HepG2 (cell line): ENCODE data around the gene GPRIN2.
"Not testable (repeated sequence)": the region's sequence is repeated elsewhere in the genome, so short reads cannot be mapped to it uniquely, and the experiment has no call there.

ENCODE experiments used
- ATF6 ChIP-seq: sonication (generic); formaldehyde crosslinking; conservative IDR thresholded peaks from 2 replicates; pipeline ENCODE4 v1.4.0; 2020; ENCODE audit warnings: missing genetic modification reagents
- CEBPG ChIP-seq: IDR thresholded peaks from 2 replicates; pipeline ENCODE4 v1.6.1; 2016
- FOSL2 ChIP-seq: sonication (generic); formaldehyde crosslinking; IDR thresholded peaks from 2 replicates; pipeline ENCODE4 v1.4.0; 2020; ENCODE audit warnings: missing genetic modification reagents
- FOXM1 ChIP-seq: sonication (generic); formaldehyde crosslinking; IDR thresholded peaks from 2 replicates; pipeline ENCODE4 v1.5.0; 2020; ENCODE audit warnings: missing genetic modification reagents
- RBFOX2 ChIP-seq: fragments of 200-400 bp; formaldehyde crosslinking; IDR thresholded peaks from 2 replicates; pipeline ENCODE4 v1.6.1; 2017; ENCODE audit warnings: low read depth, mild to moderate bottlenecking, low read length
- ZBTB40 ChIP-seq, 2 experiments: fragments of 450-650 bp in 1 of 2; sonication (generic) in 1 of 2; formaldehyde crosslinking in 1 of 2; IDR thresholded peaks; 2 replicates each; pipeline versions ENCODE4 v1.6.1 to v1.8.0; 2016 to 2022; ENCODE audit warnings: antibody characterized with exemption in 1 of 2, mild to moderate bottlenecking in 1 of 2, missing genetic modification reagents in 1 of 2
- ZNF121 ChIP-seq: sonication (generic); formaldehyde crosslinking; IDR thresholded peaks from 2 replicates; pipeline ENCODE4 v1.5.0; 2020; ENCODE audit warnings: mild to moderate bottlenecking, missing genetic modification reagents
- ZNF274 ChIP-seq: sonication (generic); formaldehyde crosslinking; IDR thresholded peaks from 2 replicates; pipeline ENCODE4 v1.5.1; 2020; ENCODE audit warnings: mild to moderate bottlenecking, missing genetic modification reagents

DNA sequence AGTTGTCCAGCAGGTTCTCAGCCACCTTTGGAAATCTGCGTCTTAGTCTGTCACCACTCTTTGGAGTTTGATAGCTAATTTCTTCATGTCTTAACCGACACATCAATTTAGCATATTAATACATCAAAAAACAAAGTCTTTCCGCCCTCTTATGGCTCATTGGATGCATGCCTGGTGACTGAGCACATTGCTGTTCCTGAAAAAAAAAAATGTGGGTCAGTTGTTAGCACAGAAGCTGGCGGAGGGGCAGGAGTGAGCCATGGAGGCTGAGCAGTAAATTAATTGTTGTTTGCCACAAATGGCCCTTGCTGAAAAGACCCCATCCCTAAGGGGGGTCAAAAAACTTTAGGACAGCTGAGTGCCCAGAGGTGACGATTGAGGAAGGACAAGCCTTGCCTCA, 16.9 kb upstream of the GPRIN2 start:
- TF ChIP-seq ZBTB40 (IDR thresholded peaks at IDR 0.05); ZBTB40 (CRISPR knock-in tag; IDR thresholded peaks at IDR 0.05); ZNF121 (CRISPR knock-in tag); CEBPG (CRISPR knock-in tag); FOXM1; ATF6 (CRISPR knock-in tag); ZNF274 (CRISPR knock-in tag); FOSL2 (CRISPR knock-in tag); RBFOX2: not testable (repeated sequence)
